A549 (cell line): ENCODE data around the gene ZNF664. TPM values are rescaled to one million over a fixed set of nuclear protein-coding genes. Genes with fewer than 3 reads are reported as not detected.

Experiments used
- ATAC-seq, 2 experiments: fragments of 200-7000 bp in 1 of 2; fragments of >200 bp in 1 of 2; cut with Nextera tagmentation in 1 of 2; cut with Tn5 transposase in 1 of 2; 3 replicates each; pipeline versions ENCODE4 v1.8.0 to v1.9.1; 2018 to 2020; ENCODE audit warnings: mild to moderate bottlenecking in 1 of 2, moderate library complexity in 1 of 2
- CTCF ChIA-PET: fragments of 300-600 bp; sonication (Branson Sonifier 250); formaldehyde crosslinking; extraction: SDS; loops from one replicate; lab custom pipeline; 2021; ENCODE audit warnings: antibody characterized with exemption, inconsistent platforms; lab: Yijun Ruan, JAX
- POLR2A ChIA-PET: fragments of 350-600 bp; formaldehyde crosslinking; extraction: SDS; loops from one replicate; lab custom pipeline; 2021; ENCODE audit warnings: antibody characterized with exemption, inconsistent platforms; lab: Yijun Ruan, JAX
- DNase-seq, 2 experiments: peaks; one replicate each; pipeline versions ENCODE4 v3.0.0 to v3.0.0-alpha.2; 2011 to 2016; ENCODE audit warnings: low read depth in 1 of 2, low spot score in 1 of 2
- FAIRE-seq: peaks from 2 replicates; lab custom pipeline; 2011; peaks lifted over from hg19 to GRCh38; lab: Jason Lieb, UNC
- H3K27ac ChIP-seq, 2 experiments: fragments of >200 bp; sonication (Bioruptor Twin); formaldehyde crosslinking; 3 replicates each; pipeline ENCODE4 v1.5.1; 2016 to 2017
- H3K4me1 ChIP-seq: fragments of >200 bp; sonication (Bioruptor Twin); formaldehyde crosslinking; 3 replicates; pipeline ENCODE4 v1.6.1; 2016
- H3K4me2 ChIP-seq: fragments of >200 bp; sonication (Bioruptor Twin); formaldehyde crosslinking; 3 replicates; pipeline ENCODE4 v1.6.1; 2016
- H3K4me3 ChIP-seq: fragments of >200 bp; sonication (Bioruptor Twin); formaldehyde crosslinking; 3 replicates; pipeline ENCODE4 v1.5.1; 2016
- H3K9me3 ChIP-seq: fragments of >200 bp; sonication (Bioruptor Twin); formaldehyde crosslinking; 3 replicates; pipeline ENCODE4 v1.6.1; 2016
- ATOH8 ChIP-seq: fragments of 250-450 bp; sonication (Bioruptor Pico); IDR thresholded peaks from 2 replicates; pipeline ENCODE4 v1.5.0; 2020; ENCODE audit warnings: low read depth, mild to moderate bottlenecking, moderate library complexity
- CBX2 ChIP-seq: fragments of 200-600 bp; sonication (generic); IDR thresholded peaks from 2 replicates; pipeline ENCODE4 v1.6.1; 2016; ENCODE audit warnings: low read depth, mild to moderate bottlenecking, borderline replicate concordance
- CEBPB ChIP-seq, 2 experiments: fragments of >200 bp in 1 of 2; sonication (Bioruptor Twin) in 1 of 2; formaldehyde crosslinking in 1 of 2; IDR thresholded peaks; 2 replicates each; pipeline ENCODE4 v1.6.1; 2012 to 2016
- EHMT2 ChIP-seq: fragments of 200-600 bp; sonication (generic); IDR thresholded peaks from 2 replicates; pipeline ENCODE4 v1.6.1; 2016; ENCODE audit warnings: antibody characterized with exemption, low read depth, mild to moderate bottlenecking, moderate library complexity
- ELK1 ChIP-seq: fragments of 150-350 bp; IDR thresholded peaks from 2 replicates; pipeline ENCODE4 v1.6.1; 2014; ENCODE audit warnings: low read depth, mild to moderate bottlenecking, low read length
- HEYL ChIP-seq: fragments of 250-450 bp; sonication (Bioruptor Pico); IDR thresholded peaks from 2 replicates; pipeline ENCODE4 v1.8.0; 2021; ENCODE audit warnings: mild to moderate bottlenecking, moderate library complexity
- JUN ChIP-seq, 2 experiments: fragments of >200 bp; sonication (Bioruptor Twin); formaldehyde crosslinking; IDR thresholded peaks; 2 replicates in 1 of 2; 3 replicates in 1 of 2; pipeline ENCODE4 v1.6.1; 2016 to 2017
- KDM1A ChIP-seq: fragments of 200-600 bp; sonication (generic); IDR thresholded peaks from 2 replicates; pipeline ENCODE4 v1.6.1; 2016; ENCODE audit warnings: low read depth, mild to moderate bottlenecking
- KDM5A ChIP-seq: fragments of 200-600 bp; sonication (generic); IDR thresholded peaks from 2 replicates; pipeline ENCODE4 v1.6.1; 2016; ENCODE audit warnings: antibody characterized with exemption, mild to moderate bottlenecking
- MAFK ChIP-seq: fragments of 450-650 bp; IDR thresholded peaks from 2 replicates; pipeline ENCODE4 v1.6.1; 2014; ENCODE audit not compliant: partially characterized antibody
- MYC ChIP-seq: IDR thresholded peaks from 2 replicates; pipeline ENCODE4 v1.6.1; 2012; ENCODE audit warnings: mild to moderate bottlenecking, inconsistent platforms, low read length, improper control_type of control experiment, borderline replicate concordance
- NFE2L2 ChIP-seq: fragments of 150-350 bp; conservative IDR thresholded peaks from 2 replicates; pipeline ENCODE4 v1.6.1; 2014; ENCODE audit warnings: low read length
- NR3C1 ChIP-seq: fragments of >200 bp; sonication (Bioruptor Twin); formaldehyde crosslinking; IDR thresholded peaks from 3 replicates; pipeline ENCODE4 v1.6.1; 2017
- RAD21 ChIP-seq, 2 experiments: fragments of >200 bp in 1 of 2; sonication (Bioruptor Twin) in 1 of 2; formaldehyde crosslinking in 1 of 2; IDR thresholded peaks in 1 of 2; conservative IDR thresholded peaks in 1 of 2; 2 replicates in 1 of 2; 3 replicates in 1 of 2; pipeline ENCODE4 v1.6.1; 2012 to 2018; ENCODE audit warnings: inconsistent platforms in 1 of 2
- RCOR1 ChIP-seq: fragments of 150-350 bp; IDR thresholded peaks from 2 replicates; pipeline ENCODE4 v1.6.1; 2014; ENCODE audit warnings: antibody characterized with exemption, low read length, low read depth
- REST ChIP-seq: fragments of 200-600 bp; sonication (generic); IDR thresholded peaks from 2 replicates; pipeline ENCODE4 v1.6.1; 2016; ENCODE audit warnings: antibody characterized with exemption, mild to moderate bottlenecking, moderate library complexity
- SMC3 ChIP-seq: fragments of >200 bp; sonication (Bioruptor Twin); formaldehyde crosslinking; IDR thresholded peaks from 3 replicates; pipeline ENCODE4 v1.6.1; 2018; ENCODE audit warnings: inconsistent platforms
- TFCP2L1 ChIP-seq: fragments of 250-450 bp; sonication (Bioruptor Pico); IDR thresholded peaks from 2 replicates; pipeline ENCODE4 v1.5.0; 2021; ENCODE audit warnings: mild to moderate bottlenecking
- ZC3H11A ChIP-seq: fragments of 450-650 bp; IDR thresholded peaks from 2 replicates; pipeline ENCODE4 v1.6.1; 2014; ENCODE audit warnings: antibody characterized with exemption, mild to moderate bottlenecking
- WGBS: methylation state at CpG from one replicate; pipeline ENCODE4 v1.1.6; 2017; ENCODE audit errors: missing lambda C conversion rate; 5-methylcytosine and 5-hydroxymethylcytosine counted together
- polyA plus RNA-seq, 4 experiments: library from polyadenylated mRNA; depleted of rRNA in 3 of 4; stranded (reverse); fragments of >200 nt; fragmentation: RNase III in 1 of 4; extraction: RNeasy Plus Mini Kit Qiagen cat#74134 plus additional on column Dnase treatment in 1 of 4; gene quantifications; 2 replicates in 3 of 4; 3 replicates in 1 of 4; pipeline ENCODE4 v1.2.3, GENCODE V29; 2011 to 2017
- TF ChIP-seq, protein P1 (sequence below): IDR thresholded peaks from 2 replicates; pipeline ENCODE4 v1.6.1; 2012
- TF ChIP-seq, protein P2 (sequence below): fragments of 450-650 bp; IDR thresholded peaks from 2 replicates; pipeline ENCODE4 v1.6.1; 2014; ENCODE audit warnings: antibody characterized with exemption
- TF ChIP-seq, protein P3 (sequence below): IDR thresholded peaks from 2 replicates; pipeline ENCODE4 v1.6.1; 2012

ZNF664 gene
- polyA plus RNA-seq, 2 of the 4 experiments (the other 2 are of a cell fraction): 88.3 to 112 TPM

DNA sequence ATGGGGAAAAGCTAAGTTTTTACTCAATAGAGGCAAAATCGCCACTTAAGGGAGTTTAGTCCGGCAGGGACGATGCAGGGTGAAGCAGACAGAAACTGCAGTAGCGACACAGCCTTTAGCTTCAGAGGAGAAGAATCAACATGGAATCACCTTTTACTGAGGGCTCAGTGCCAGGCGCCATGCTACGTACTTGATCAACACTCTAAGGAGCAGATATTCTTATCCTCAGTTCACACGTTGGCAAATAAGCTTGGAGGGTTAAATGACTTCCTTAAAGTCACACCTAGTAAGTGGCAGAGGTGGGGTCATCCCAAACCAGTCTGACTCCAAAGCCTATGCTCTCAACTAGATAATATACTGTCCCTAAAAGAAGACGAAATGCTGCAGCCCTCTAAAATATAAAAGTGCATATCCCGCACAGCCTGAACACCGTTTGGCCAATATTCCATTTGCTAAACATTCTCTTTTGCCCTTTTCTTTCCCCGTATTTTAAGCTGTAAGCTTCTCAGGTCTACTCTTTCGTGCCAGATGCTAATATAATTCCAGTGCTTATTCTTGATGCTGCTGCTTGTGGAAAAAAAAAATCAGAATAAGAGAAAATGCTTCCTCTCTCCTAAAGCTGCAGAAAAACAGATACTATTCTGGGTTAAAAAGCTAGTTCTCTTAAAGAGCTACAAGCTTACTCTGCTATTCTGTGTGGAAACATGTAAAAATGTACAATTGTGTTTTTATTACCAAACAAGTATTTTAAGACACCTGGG lies 11.2 kb upstream of the ZNF664 start:
- no peak for FAIRE-seq
- POLR2A ChIA-PET: interaction anchor here (0.7 kb wide), 1 partner anchor 11 kb away, joined by 3 read pairs; the partner anchor contains the start of genes CCDC92 and ZNF664
- 83% methylated on average over 12 of the region's 12 CpGs for WGBS
- H3K4me3 ChIP-seq: no peak overlapping the region
- no peak for TF ChIP-seq ATOH8 (CRISPR knock-in tag)
- H3K4me2 ChIP-seq: no peak overlapping the region
- CTCF ChIA-PET: no interaction called here
- no peak for ATAC-seq
- DNase-seq: no peak
- H3K4me1 ChIP-seq: no peaks in the 10 kb centered on the region
- no peaks in the 10 kb centered on the region for H3K9me3 ChIP-seq
- no peak overlapping the region for H3K27ac ChIP-seq

- no peak overlapping the region for H3K4me3 ChIP-seq
- TF ChIP-seq ZC3H11A: no peak
- TF ChIP-seq JUN (IDR thresholded peaks at IDR 0.05): no peak
- TF ChIP-seq ELK1: no peak
- H3K4me1 ChIP-seq: no peaks in the 10 kb centered on the region
- ATAC-seq (no peak), DNase-seq (no peak), FAIRE-seq (no peak)
- ChIA-PET POLR2A (interaction anchor here (1.3 kb wide), 1 partner anchor 10 kb away, joined by 5 read pairs; the partner anchor contains the start of genes CCDC92 and ZNF664), CTCF (no interaction called here)
- H3K9me3 ChIP-seq: no peaks in the 10 kb centered on the region
- H3K4me2 ChIP-seq: no peak overlapping the region
- no peak overlapping the region for H3K27ac ChIP-seq
- WGBS: 80% methylated on average over 5 of the region's 5 CpGs
Observed at GRCh38 chr12:123962513-123962912, 10.5 kb upstream of the ZNF664 start.

DNA sequence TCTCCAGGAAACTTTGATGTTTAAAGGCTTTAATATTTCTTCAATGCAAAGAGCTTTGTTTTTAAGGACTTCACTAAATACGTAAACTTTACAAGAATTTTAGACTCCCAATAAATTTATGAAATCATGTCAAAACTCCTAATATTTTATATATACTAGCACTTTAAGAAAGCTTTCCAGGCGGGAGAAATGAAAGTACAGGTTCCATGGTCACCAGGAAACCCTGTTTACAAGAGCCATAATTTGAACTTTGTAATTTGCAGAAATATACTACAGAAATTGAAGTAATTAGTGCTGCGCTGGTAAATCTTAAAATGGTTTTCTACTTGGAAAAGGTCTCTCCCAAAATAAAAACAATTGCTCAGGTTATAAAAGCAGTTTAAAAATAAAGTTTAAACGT lies 9.2 kb upstream of the ZNF664 start:
- DNase-seq (no peak), ATAC-seq (no peak), FAIRE-seq (no peak)
- WGBS: 93% methylated on average over 4 of the region's 4 CpGs
- peaks cover 3% of the 10 kb centered on the region; the same call in 2 of the 3 replicates for H3K4me1 ChIP-seq
- H3K27ac ChIP-seq: no peak overlapping the region
- no peak for TF ChIP-seq NR3C1
- no peak for TF ChIP-seq MYC
- no peak for TF ChIP-seq NFE2L2
- no peak for TF ChIP-seq CBX2
- TF ChIP-seq TFCP2L1 (CRISPR knock-in tag): no peak
- TF ChIP-seq KDM5A: no peak
- TF ChIP-seq REST: no peak
- TF ChIP-seq, protein P1, sequence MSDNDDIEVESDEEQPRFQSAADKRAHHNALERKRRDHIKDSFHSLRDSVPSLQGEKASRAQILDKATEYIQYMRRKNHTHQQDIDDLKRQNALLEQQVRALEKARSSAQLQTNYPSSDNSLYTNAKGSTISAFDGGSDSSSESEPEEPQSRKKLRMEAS: no peak
- TF ChIP-seq RCOR1: no peak
- TF ChIP-seq MAFK: no peak
- no peak for TF ChIP-seq KDM1A
- TF ChIP-seq CEBPB (IDR thresholded peaks at IDR 0.05): no peak
- no peak for TF ChIP-seq SMC3
- TF ChIP-seq HEYL (CRISPR knock-in tag): no peak
- TF ChIP-seq ATOH8 (CRISPR knock-in tag): no peak
- TF ChIP-seq, protein P2, sequence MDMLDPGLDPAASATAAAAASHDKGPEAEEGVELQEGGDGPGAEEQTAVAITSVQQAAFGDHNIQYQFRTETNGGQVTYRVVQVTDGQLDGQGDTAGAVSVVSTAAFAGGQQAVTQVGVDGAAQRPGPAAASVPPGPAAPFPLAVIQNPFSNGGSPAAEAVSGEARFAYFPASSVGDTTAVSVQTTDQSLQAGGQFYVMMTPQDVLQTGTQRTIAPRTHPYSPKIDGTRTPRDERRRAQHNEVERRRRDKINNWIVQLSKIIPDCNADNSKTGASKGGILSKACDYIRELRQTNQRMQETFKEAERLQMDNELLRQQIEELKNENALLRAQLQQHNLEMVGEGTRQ: no peak
- no peak for TF ChIP-seq RAD21 (conservative IDR thresholded peaks at IDR 0.05 in 1 of 2, IDR thresholded peaks at IDR 0.05 in 1 of 2)
- TF ChIP-seq, protein P3, sequence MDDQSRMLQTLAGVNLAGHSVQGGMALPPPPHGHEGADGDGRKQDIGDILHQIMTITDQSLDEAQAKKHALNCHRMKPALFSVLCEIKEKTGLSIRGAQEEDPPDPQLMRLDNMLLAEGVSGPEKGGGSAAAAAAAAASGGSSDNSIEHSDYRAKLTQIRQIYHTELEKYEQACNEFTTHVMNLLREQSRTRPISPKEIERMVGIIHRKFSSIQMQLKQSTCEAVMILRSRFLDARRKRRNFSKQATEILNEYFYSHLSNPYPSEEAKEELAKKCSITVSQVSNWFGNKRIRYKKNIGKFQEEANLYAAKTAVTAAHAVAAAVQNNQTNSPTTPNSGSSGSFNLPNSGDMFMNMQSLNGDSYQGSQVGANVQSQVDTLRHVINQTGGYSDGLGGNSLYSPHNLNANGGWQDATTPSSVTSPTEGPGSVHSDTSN: no peak
- TF ChIP-seq EHMT2: no peak
- H3K9me3 ChIP-seq: no peaks in the 10 kb centered on the region
- ChIA-PET POLR2A (interaction anchor here (1.3 kb wide), 1 partner anchor 9 kb away, joined by 5 read pairs; the partner anchor contains the start of genes CCDC92 and ZNF664), CTCF (interaction anchor here (1.0 to 1.7 kb wide), 2 partner anchors 20 to 58 kb away, joined by 4 to 5 read pairs; no protein-coding TSS in a partner anchor)
- H3K4me3 ChIP-seq: no peak overlapping the region
- H3K4me2 ChIP-seq: no peak overlapping the region
